Dedifferentiated amniotic fluid mesenchymal stem cell (primary cell): ENCODE results near the gene JARID2.

Source experiments
- DNase-seq: peaks from one replicate; pipeline ENCODE4 v3.0.0-alpha.2; 2016; ENCODE audit errors: extremely low spot score

Gene JARID2

GRCh38 chr6:15246666-15247499 is 1.0 kb downstream of the JARID2 start:
- no peak for DNase-seq

- DNase-seq: peak; percentile 54
These were observed 1.9 kb downstream of the JARID2 start for GRCh38 chr6:15247500-15248450.

GRCh38 chr6:15248451-15249370 is 2.8 kb downstream of the JARID2 start:
- peak; percentile 91 for DNase-seq

GRCh38 chr6:15249371-15250019 is 3.6 kb downstream of the JARID2 start:
- no peak for DNase-seq

- DNase-seq: no peak
These were observed 4.6 kb downstream of the JARID2 start for GRCh38 chr6:15250187-15251168.

GRCh38 chr6:15252195-15252594 is 6.3 kb downstream of the JARID2 start:
- DNase-seq: no peak

- no peak for DNase-seq
These were observed 7.5 kb downstream of the JARID2 start for GRCh38 chr6:15253203-15254022.

- no peak for DNase-seq
These were observed 8.5 kb downstream of the JARID2 start for GRCh38 chr6:15254070-15254975.

- no peak for DNase-seq
These were observed 9.6 kb downstream of the JARID2 start for GRCh38 chr6:15255481-15255880.

- no peak for DNase-seq
These were observed 10.1 kb downstream of the JARID2 start for GRCh38 chr6:15255909-15256395.

GRCh38 chr6:15256538-15257271 is 10.8 kb downstream of the JARID2 start:
- no peak for DNase-seq

- DNase-seq: no peak
These were observed 11.7 kb downstream of the JARID2 start for GRCh38 chr6:15257357-15258132.

- peak; percentile 40 for DNase-seq
These were observed 13.9 kb downstream of the JARID2 start for GRCh38 chr6:15259766-15260098.

GRCh38 chr6:15260099-15260821 is 14.4 kb downstream of the JARID2 start:
- DNase-seq: peak; percentile 31

GRCh38 chr6:15263780-15264374 is 18.0 kb downstream of the JARID2 start:
- no peak for DNase-seq
